ENCODE data around the gene HMG20B.
"Not testable (repeated sequence)": the region's sequence is repeated elsewhere in the genome, so short reads cannot be mapped to it uniquely, and the experiment has no call there.

Gene HMG20B

GRCh38 chr19:3556423-3556977 lies 16.2 kb upstream of the HMG20B start:
- no peak for DNase-seq (ENCODE audit: low read depth, low spot score)

GRCh38 chr19:3556978-3557460 lies 15.7 kb upstream of the HMG20B start:
- DNase-seq (ENCODE audit: low read depth, low spot score), result peak; percentile 49

GRCh38 chr19:3557461-3558248 lies 15.1 kb upstream of the HMG20B start, which contains the start of gene MFSD12:
MFSD12 (minus strand) TSS chr19:3557586; CDS start chr19:3557403, 183 bp downstream.
- peak; percentile 92 for DNase-seq (ENCODE audit: low read depth, low spot score)

- DNase-seq (ENCODE audit: low read depth, low spot score), result no peak
Observed at GRCh38 chr19:3563709-3564524, 8.8 kb upstream of the HMG20B start.

GRCh38 chr19:3565139-3565538 lies 7.6 kb upstream of the HMG20B start:
- peak; percentile 81 for DNase-seq (ENCODE audit: low read depth, low spot score)

- not testable (repeated sequence) for DNase-seq (ENCODE audit: low read depth, low spot score)
Observed at GRCh38 chr19:3570042-3570441, 2.7 kb upstream of the HMG20B start.

GRCh38 chr19:3570606-3571011 lies 2.1 kb upstream of the HMG20B start:
- DNase-seq (ENCODE audit: low read depth, low spot score), result no peak

- DNase-seq (ENCODE audit: low read depth, low spot score), result peak; percentile 100
Observed at GRCh38 chr19:3572132-3572854, 451 bp upstream of the HMG20B start.

GRCh38 chr19:3573162-3573857 lies 566 bp downstream of the HMG20B start:
- no peak for DNase-seq (ENCODE audit: low read depth, low spot score)

- peak; percentile 99 for DNase-seq (ENCODE audit: low read depth, low spot score)
Observed at GRCh38 chr19:3573858-3574637, 1.3 kb downstream of the HMG20B start.

- DNase-seq (ENCODE audit: low read depth, low spot score), result peak; percentile 80
Observed at GRCh38 chr19:3575260-3575741, 2.6 kb downstream of the HMG20B start.

- DNase-seq (ENCODE audit: low read depth, low spot score), result no peak
Observed at GRCh38 chr19:3575949-3576673, 3.4 kb downstream of the HMG20B start.

GRCh38 chr19:3576696-3577443 lies 4.1 kb downstream of the HMG20B start:
- DNase-seq (ENCODE audit: low read depth, low spot score), result peak; percentile 75

- DNase-seq (ENCODE audit: low read depth, low spot score), result no peak
Observed at GRCh38 chr19:3577723-3578344, 5.1 kb downstream of the HMG20B start.

GRCh38 chr19:3578390-3578789 lies 5.6 kb downstream of the HMG20B start:
- DNase-seq (ENCODE audit: low read depth, low spot score), result no peak

- no peak for DNase-seq (ENCODE audit: low read depth, low spot score)
Observed at GRCh38 chr19:3580156-3580934, 7.6 kb downstream of the HMG20B start.

GRCh38 chr19:3581792-3582191 lies 9.0 kb downstream of the HMG20B start:
- DNase-seq (ENCODE audit: low read depth, low spot score), result not testable (repeated sequence)

All from ELF-1 (cell line).